T-helper 2 cell (primary cell): Measurements from ENCODE around the gene INPP5A.
A peak's percentile ranks its signal among the peaks of the same experiment; 100 is the strongest.

ENCODE experiments used
- DNase-seq, 5 experiments: peaks; one replicate each; pipeline versions ENCODE4 v3.0.0 to v3.0.0-alpha.2; 2012 to 2022

Gene INPP5A

DNA sequence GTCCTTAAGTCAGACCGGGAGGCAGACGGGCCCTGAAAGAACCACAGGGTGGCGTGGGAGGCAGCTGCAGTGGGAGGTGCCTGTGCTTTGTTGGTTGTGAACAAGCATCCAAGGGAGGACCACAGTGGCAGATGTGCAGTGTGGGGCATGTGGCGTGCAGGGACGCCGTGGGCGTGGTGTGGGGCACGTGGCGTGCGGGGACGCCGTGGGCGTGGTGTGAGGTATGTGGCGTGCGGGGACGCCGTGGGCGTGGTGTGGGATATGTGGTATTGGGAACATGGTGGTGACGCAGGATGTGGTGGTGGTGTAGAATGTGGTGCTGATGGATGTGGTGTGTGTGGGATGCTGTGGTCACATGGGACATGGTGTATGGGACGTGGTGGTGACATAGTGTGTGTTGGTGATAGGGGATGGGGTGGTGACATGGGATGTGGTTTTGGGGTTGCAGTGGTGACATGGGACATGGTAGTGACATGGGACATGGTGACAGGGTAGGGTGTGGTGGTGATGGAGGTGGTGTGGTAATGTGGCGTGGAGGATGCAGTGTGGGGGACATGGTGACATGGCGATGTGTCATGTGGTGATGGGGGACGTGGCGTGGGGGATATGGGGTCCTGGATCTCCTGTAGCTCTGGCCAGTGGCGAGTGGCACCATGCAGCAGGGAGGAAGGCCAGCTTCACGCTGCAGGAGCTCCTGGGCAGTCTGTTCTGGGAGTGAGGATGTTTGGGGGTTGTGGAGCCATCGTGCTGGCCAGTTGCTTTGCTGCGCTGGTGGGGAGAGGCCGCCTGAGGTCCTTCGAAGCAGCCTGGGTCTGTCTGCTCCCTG lies 78.8 kb downstream of the INPP5A start:
- DNase-seq, result peak in 4 of 5 experiments; percentile 26 to 89 (median 54)

DNA sequence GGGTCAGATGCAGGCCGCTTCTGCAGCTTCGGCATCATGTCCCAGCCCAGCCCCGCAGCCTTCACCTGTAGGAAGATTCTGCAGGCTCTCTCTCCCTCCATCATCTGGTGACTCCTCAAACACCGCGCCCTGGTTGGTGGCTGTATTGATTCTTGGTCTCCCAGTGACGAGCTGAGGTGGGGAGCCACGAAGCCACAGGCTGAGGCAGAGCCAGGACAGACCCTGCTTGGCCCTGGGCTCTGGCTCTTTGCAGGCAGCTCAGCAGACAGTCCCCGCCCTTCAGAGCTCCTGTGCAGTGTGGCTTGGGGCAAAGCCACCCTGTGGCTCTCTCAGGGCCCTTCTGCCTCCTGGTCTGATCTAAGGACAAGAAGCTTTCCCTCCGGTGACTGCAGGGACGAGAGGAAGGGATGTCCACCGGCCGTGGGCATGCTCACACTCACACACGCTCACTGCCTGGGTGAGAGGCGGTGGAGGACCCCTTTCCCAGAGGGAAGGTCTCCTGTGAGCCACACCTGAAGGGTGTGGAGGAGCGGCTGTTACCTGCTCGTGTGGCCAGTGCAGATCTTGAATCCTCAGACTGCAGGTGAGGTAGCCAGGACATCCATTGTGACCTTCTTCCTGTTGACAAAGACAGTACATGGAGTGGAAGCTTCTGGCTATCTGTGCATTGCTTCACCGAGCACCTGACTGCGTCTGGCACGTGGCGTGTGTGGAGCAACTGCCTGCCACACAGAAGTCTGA lies 79.6 kb downstream of the INPP5A start:
- DNase-seq, result peak in 1 of 5 experiments; percentile 4

DNA sequence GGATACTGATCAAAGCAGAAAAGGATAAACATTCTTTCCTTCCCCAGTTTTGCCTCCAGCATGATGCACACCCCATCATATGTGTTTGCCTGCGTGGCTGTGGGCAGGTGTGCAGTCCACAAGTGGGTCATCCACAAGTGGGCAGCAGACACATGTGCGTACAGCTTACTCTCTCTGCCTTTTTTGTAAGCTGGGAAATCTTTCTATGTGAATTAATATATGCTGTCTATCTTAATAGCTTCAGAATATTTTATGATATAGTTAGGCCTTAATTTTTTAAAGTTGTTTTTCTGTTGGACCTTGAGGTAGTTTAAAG lies 80.1 kb downstream of the INPP5A start:
- no peak for DNase-seq

DNA sequence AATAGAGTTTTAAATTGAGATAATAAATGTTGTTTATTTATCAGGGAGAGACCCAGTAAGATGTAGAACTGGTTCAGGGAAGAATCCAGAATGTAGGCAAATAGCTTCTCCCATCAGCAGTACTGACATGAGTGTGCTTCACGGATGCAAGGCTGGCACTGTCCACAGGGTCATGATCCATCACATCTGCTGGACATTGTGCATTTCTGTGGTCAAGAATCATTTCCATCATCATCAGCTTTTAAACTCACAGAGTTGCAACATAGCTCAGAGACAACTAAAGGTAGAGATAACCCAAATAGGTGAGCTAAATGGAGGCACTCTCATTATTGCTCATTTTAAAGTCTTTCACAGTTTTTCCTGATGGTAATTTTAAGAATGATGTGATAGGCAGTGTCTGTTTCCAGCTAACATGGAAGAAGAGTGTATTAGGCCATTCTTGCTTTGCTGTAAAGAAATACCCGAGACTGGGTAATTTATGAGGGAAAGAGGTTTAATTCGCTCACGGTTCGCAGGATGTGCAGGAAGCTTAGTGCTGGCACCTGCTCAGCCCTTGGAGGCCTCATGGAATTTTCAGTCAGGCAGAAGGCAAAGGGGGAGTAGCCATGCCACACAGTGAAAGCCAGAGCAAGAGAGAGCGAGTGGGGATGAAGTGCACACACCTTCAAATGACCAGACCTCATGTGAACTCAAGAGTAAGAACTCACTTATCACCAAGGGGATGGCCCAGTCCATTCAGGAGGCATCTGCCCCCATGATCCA lies 80.8 kb downstream of the INPP5A start:
- DNase-seq, result no peak

DNA sequence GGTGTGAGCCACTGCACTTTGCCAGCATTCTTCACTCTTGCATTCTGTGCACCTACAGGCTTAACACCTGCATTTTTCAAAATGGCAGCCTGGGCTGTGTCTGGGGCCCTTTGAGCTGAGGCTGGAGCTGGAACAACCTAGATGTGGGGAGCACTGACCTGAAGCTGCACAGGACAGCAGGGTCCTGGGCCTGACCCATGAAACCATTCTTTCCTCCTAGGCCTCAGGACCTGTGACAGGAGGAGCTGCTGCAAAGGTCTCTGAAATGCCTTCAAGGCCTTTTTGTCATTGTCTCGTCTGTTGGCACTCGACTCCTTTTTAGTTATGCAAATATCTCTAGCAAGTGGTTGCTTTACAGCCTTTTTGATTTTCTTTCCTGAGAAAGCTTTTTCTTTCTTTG lies 82.3 kb downstream of the INPP5A start:
- DNase-seq, result no peak

DNA sequence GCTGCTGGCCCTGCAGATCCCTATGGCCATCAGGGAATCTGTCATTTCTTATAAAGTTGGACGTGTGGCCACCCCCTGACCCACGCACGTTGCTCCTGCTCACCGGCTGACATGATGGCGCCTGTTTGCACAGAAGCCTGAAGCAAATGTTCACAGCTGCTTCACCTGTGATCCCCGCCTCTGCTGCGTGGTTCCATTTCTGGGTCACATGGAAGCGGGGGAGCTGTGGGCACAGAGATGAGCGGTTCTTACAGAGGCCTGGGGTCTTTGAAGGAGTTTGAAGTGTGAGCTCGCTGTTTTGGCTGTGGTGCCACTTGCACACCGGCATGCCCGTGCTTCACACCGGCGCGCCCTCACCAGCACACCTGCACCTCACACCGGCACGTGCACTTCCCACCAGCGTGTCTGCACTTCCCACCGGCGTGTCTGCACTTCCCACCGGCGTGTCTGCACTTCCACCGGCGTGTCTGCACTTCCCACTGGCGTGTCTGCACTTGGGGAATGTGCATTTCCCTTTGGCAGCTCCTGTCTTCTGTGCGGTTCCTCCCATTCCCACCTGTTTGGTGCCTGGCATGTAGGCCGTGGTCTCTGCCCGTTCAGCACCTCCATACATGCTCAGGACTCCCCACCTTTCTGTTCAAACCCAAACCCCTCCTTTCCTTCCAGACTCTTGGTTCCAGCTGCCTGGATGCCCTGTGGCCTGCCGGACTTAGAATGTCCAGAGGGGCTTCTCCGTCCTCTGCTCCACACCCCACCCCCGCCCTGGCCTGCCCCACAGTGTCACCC lies 86.7 kb downstream of the INPP5A start:
- DNase-seq, result no peak

DNA sequence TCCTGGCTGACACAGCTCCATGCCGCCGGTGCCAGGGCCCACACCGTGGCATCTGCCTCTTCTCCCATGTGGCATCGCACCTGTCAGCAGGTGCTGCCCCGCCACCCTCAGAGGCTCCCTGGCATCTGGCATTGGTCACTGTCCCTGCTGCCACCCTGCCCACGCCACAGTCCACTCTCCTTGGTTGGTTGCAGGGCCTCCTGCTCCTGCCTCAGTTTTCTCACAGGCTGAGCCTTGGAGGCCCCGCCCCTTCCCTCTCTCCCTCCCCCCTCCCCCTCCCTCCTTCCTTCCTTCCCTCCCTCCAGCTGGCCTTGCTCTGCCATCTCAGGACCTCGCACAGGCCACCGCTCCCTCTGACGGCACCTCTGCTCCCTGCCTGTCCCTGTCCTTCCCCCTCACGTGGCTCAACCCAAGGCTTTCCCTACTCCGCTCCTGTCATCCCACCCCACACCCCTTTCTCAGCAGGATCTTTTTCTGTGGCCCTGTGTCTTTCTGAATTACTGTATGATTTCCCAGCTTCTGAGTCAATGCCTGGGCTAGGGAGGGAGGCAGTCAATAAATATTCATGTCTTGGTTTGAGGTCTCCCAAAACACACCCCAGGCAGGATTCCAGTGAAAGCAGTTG lies 87.4 kb downstream of the INPP5A start:
- no peak for DNase-seq

DNA sequence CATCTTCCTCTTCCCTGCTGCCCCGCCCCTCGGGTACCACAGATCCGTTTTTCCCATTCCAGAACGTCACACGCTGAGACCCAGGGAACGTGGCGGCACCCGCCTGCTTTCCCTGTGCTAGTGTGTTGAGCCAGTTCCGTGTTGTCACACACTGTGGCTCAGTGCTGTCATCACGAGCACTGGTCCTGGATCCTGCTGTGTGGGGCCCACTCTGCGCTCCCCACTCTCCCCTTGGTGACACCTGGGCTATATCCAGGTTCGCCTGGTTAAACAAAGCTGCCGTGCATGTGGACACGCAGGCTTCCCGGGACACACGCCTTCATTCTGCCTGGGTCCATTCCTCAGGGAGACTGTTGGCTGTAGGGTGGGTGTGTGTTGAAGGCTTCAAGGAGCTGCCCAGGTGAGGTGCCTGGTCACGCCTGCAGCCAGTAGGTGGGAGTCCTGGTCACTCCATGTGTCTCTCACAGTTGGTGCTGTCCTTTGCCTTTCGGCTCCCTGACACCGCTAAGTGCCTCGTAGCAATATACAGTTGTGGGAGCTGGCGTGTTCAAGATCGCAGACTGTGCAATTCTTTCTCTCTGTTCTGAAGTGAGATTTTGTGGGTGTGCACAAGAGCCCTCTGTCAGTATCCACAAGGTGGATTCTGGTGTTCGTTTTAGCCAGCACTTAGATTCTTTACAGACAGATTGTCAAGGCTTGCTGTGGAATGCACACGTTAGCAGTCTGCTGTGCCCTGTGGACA lies 88.6 kb downstream of the INPP5A start:
- DNase-seq, result no peak

DNA sequence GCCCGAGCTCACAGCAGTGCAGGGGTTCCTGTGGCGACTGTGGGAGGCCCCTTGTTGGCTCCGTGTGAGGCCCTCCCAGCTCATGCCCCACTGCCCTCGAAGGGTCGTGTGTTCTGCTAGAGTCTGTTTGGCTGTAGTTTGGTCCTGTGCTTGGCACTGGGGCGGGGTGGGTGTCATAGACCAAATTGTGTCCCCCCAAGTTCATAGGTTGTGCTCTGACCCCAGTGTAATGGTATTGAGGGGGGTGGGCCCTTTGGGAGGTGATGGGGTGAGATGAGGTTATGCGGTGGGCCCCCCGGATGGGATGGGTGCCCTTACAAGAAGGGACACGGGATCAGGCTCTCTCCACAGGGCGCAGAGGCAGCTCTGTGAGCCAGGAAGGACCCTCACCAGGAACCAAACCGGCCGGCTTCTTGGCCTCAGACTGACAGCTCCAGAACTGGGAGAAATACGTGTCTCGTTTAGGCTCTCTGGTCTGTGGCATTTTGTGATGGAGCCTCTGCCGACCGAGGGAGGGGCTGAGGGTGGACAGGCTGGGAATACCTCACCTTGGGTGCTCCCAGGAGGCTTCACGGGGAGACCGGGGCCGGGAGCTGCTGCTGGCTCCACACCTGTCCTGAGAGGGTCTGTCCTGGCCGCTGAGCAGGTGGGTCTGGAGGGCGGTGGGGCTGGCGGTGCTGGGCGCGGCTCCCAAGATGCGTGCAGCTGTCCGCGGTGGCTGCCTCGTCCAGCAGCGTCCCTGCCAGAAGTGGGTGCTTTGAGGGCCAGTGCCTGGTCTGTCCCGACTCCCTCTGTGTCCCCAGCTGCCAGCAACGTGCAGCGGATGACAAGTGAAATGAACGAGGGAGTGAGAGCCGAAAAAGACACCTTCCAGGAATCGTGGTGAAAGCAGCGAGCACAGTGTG lies 89.4 kb downstream of the INPP5A start:
- DNase-seq, result no peak

DNA sequence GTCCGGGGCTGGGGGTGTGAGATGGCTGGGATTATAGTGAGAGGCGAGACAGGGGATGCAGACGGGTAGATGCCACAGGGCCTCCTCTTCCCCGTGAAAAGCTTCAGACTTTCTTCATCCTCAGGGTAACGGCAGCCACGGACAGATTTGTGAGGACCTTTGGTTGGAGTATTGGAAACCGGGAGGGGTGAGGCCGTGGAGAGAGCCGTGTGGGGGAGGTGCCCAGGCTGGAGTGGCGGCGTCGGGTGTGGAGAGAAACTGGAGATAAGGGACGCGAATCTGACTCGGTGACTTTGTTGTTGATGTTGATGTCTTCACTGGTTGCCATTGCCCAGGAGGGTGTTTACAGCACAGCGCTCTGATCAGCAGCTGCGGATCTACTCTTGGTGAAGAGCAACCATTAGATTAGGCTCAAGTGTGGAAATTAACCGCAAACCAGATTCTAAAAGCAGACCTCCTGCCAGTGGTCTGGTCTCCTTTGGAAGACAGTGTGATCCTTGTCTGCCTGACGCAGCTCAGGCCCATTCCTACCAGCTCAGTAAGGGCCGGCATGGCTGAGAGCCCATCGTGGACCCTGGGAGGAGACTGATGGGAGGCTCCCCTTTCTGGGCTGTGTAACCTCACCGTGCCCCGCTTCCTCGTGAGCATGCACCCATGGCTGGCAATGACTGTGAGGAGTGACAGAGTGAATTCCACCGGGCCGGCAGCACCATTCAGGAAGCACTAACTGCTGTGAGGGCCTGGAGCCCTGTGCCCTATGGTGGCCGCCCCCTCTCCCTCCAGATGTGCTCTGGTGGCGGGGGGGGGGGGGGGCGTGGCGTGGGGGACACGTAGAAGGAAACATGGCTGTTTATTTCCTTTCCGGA lies 90.3 kb downstream of the INPP5A start:
- no peak for DNase-seq

DNA sequence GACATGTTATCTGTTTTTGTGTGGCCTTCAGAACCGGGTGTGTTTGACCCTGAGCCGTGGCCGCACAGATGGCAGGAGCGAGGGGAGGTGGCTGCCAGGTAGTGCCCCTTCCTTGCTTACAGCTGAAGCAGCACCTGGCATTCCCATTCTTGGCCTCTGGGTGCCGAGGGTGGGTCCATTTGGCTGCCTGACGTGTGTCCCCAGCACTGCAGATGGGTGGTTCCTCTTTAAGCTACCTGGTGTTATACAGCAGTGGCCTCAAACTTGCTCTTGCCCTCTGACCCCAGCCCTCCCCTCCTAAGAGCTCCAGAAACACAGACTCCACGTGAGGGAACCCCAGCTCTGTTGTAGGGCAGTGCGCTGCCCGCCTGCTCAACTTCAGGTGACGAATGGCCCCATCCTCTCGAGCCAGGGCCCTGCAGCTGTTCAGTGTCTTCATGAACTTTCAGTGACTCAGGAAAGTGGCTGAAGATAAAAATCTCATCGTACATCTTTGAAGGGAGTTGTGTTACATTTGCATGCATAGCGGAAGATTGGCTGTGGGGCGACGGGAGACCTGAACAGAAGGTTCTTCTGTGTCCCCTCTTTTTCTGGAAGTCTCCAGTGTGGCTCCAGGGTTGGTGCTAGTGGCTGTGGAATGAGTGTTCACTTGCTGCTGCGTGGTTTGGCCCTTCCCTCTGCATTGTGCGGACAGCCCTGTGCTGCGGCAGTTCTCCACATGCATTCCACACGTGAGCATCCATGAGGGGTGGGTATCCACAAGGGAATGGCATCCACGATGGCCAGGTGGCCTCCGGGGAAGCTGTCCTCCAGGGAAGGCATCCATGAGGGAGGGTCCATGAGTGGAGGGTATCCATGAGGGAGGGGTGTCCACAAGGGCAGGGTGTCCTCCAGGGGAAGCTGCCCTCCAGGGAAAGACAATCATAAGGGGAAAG lies 91.6 kb downstream of the INPP5A start:
- no peak for DNase-seq

DNA sequence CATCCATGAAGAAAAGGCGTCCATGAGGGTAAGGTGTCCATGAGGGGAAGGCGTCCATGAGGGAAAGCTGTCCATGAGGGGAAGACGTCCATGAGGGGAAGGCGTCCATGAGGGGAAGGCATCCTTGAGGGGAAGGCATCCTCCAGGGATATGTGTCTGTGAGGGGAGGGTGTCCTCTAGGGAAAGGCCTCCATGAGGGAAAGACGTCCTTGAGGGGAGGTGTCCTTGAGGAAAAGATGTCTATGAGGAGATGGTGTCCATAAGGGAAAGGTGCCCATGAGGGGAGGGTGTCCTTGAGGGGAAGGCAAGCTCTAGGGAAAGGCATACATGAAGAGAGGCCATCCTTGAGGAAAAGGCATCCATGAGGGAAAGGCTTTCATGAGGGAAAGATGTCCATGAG lies 92.6 kb downstream of the INPP5A start:
- no peak for DNase-seq

DNA sequence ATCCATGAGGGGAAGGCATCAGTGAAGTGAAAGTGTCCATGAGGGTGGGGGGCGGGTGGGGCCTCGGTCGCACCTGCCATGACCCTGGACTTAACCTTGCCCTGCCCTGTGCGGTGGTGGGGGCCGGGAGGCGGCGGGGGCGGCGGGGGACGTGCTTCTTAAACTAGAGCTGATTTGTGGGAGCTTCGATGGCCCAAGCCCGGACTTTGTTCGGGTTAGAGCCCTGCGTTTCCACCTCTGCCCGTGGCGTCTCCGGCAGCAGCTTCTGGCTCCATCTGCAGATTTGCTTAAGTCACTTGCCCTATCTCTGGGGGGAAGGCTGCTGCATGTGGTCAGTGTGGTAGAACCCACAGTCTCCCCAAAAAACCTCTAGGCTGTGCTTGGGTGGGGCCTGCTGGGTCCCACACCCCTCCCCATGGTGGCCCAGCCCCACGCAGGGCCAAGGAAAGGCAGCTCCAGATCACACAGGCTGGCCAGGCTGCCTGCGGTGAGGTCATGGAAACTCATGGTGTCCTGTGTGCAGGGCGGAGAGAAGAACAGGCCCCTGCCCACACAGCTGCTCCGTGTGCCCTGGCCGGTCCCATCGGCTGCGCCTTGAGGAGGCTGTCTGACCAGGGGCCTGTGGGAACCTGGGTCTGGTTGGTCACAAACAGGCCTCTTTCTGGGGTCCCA lies 93.2 kb downstream of the INPP5A start:
- DNase-seq, result no peak

DNA sequence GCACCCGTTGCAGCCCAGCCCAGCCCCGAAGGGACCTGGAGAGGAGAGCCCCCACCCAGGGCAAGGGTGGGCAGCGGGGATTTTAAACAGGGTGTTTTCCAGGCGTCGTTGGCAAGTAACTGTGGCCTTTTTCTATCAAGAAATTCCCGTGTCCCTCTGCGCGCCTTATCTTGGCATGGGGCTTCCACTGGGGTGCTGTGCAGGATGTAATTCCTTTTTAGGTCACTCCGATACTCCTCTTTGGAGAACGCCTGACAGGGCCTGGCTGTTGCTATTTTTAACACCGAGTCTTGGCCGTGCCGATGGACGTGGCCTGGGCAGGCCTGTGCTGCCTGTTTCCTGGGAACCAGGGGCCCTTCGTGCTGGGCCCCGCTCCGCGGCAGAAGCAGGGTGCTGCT lies 93.8 kb downstream of the INPP5A start:
- no peak for DNase-seq

DNA sequence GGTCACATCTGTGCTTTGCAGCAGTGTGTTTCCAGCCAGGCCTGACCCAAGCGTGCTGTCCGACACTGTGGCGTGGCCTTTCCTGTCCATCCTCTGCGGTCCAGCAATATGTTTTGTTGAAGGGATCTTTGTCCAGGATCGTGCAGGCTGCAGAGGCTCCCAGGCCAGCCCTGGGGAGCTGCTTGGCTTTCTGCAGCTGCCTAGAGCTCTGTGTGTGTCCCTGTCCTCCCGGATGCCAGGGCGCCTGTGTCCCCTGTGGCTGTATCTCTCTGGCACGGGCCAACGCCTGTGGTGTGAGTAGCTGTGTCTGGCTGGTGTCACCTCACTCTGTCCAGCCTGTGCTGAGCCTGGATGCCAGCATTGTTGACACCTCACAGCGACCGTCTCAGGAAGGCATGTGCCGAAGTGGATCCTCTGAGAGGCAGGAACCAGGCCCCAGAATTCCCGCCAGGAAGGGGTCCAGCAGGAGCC lies 94.5 kb downstream of the INPP5A start:
- no peak for DNase-seq

DNA sequence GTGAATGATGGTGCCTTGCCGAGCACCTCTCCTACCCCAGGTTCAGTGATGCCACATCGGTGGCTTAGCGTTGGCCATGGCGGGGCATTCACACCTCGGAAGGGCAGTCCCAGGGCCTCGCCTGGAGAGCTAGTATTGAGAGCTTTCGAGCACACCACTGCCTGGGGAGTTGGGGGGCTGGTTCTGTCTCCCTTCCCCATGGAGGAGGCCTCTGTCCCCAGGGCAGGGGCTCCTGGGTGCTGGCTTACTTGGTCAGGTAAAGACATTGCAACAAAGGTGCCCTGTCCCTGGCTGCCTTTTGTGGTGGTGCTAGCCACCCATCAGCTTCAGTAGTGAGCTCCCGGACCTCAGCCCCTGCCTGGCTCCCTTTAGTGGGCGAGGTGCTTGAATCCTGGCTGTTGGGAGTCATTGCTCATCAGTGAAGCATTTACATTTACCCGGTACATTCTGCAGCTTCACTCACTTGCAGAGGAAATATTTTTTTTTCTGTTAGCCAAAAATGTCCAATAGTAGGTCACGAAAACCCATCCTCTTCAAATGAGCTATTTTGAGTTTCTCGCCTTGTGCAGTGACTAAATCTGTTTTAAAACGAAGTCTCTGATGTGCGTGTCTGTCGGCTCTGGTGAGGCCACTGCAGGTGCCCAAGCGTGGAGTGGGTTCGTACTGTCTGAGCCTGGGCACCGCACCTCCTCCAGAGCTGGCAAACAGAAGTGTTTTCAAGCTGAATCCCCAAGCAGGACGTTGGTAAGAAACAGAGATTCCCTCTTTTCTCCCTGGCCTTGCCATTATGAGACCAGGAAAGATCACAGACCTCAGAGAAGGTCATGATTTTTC lies 95.5 kb downstream of the INPP5A start:
- no peak for DNase-seq
